Subcutaneous adipose tissue (tissue), 4 donors: ENCODE results near the gene ARHGEF35. TPM values are rescaled to one million over a fixed set of nuclear protein-coding genes. Genes with fewer than 3 reads are reported as not detected.

Experiments used
- CTCF ChIP-seq: fragments of 450-650 bp; IDR thresholded peaks from one replicate; pipeline ENCODE4 v1.5.1; 2016; ENCODE audit warnings: low read depth, mild to moderate bottlenecking, control low read depth, antibody characterized with exemption, moderate library complexity
- total RNA-seq, 4 donors: library from RNA; depleted of rRNA; stranded (reverse); fragments of >200 nt; gene quantifications; one replicate each; pipeline ENCODE4 v1.1.0, GENCODE V29; 2016

The ARHGEF35 gene
- total RNA-seq, 4 donors from 2014 or later, result 2.8 to 4.9 (median 4.3) TPM

GRCh38 chr7:144144426-144144825 is 51.2 kb downstream of the ARHGEF35 start:
- TF ChIP-seq CTCF, result no peak

GRCh38 chr7:144142187-144142586 is 53.4 kb downstream of the ARHGEF35 start:
- no peak for TF ChIP-seq CTCF

GRCh38 chr7:144137501-144137900 is 58.1 kb downstream of the ARHGEF35 start:
- no peak for TF ChIP-seq CTCF

Other genes with a start within 250 kb of the ARHGEF35 start
- not detected for gene OR2F1, start 241.0 kb downstream of the ARHGEF35 start, total RNA-seq
- not detected for gene OR6B1, start 195.5 kb downstream of the ARHGEF35 start, total RNA-seq
- gene OR2A5, start 146.9 kb downstream of the ARHGEF35 start, total RNA-seq, result not detected
- gene OR2A25, start 126.0 kb downstream of the ARHGEF35 start, total RNA-seq, result not detected
- not detected for gene OR2A12, start 109.6 kb downstream of the ARHGEF35 start, total RNA-seq
- not detected for gene OR2A2, start 86.2 kb downstream of the ARHGEF35 start, total RNA-seq
- not detected for gene OR2A14, start 72.7 kb downstream of the ARHGEF35 start, total RNA-seq
- 1 to 10 TPM in 3 of 4 donors, under 1 TPM in 1; 0.75 to 2.3 (median 1.6) TPM for gene CTAGE4, start 12.4 kb downstream of the ARHGEF35 start, total RNA-seq
- gene OR2A42, start 43.8 kb upstream of the ARHGEF35 start, total RNA-seq, result under 1 TPM in 2 of 4 donors, not detected in 2; 0.19 to 0.44 TPM
- gene OR2A7, start 69.0 kb upstream of the ARHGEF35 start, total RNA-seq, result 1 to 10 TPM; 2.4 to 4.9 (median 3.7) TPM
- gene CTAGE8, start 73.5 kb upstream of the ARHGEF35 start, total RNA-seq, result under 1 TPM; 0.49 to 0.88 (median 0.72) TPM
- under 1 TPM in 3 of 4 donors, not detected in 1; 0.34 to 0.66 (median 0.65) TPM for gene OR2A1, start 116.6 kb upstream of the ARHGEF35 start, total RNA-seq
- gene ARHGEF5, start 159.6 kb upstream of the ARHGEF35 start, total RNA-seq, result 1 to 10 TPM; 3.9 to 6.8 (median 6.8) TPM
- not detected for gene NOBOX, start 207.9 kb upstream of the ARHGEF35 start, total RNA-seq